ENCODE measurements around the gene MRPL52. TPM values are rescaled to one million over a fixed set of nuclear protein-coding genes. Genes with fewer than 3 reads are reported as not detected.

Gene MRPL52
- total RNA-seq, 2 experiments from 2014 or later: 100 to 181 TPM

GRCh38 chr14:22878271-22879246, 48.9 kb downstream of the MRPL52 start:
- no peaks in the 10 kb centered on the region for H3K9me3 ChIP-seq (ENCODE audit: low read length)
- H3K27ac ChIP-seq (ENCODE audit: low read depth, low read length, poor library complexity, severe bottlenecking): no peak overlapping the region
- H4K20me1 ChIP-seq (ENCODE audit: insufficient read depth, low read length): no peaks in the 10 kb centered on the region
- POLR2A ChIA-PET: no interaction called here
- H3K79me2 ChIP-seq (ENCODE audit: insufficient read depth, low read depth, low read length): peaks cover 6% of the 10 kb centered on the region; the same call in 1 of the 2 replicates
- intact Hi-C loops (cut with micrococcal nuclease; ENCODE audit: unreplicated experiment): no loop called here
- H3K36me3 ChIP-seq (ENCODE audit: insufficient read depth, low read length): peaks cover 64% of the 10 kb centered on the region
- no peak for TF ChIP-seq EZH2phosphoT487 (IDR thresholded peaks at IDR 0.05; ENCODE audit: borderline replicate concordance, low read depth, low read length)
- TF ChIP-seq CTCF (conservative IDR thresholded peaks at IDR 0.05; ENCODE audit: low read length): no peak
- no TSS peak for BruUV-seq (replicated peaks)
- CTCF ChIA-PET (ENCODE audit: unreplicated experiment): no interaction called here
- no peak for DNase-seq (ENCODE audit: low spot score)
- no peak overlapping the region for H3K4me3 ChIP-seq (ENCODE audit: low read depth, low read length, poor library complexity, severe bottlenecking)
- no peak overlapping the region for H2AFZ ChIP-seq (ENCODE audit: low read length)
- H3K9me2 ChIP-seq (ENCODE audit: insufficient read depth, low read length): no peaks in the 10 kb centered on the region
- peaks cover 28% of the 10 kb centered on the region for H3K4me1 ChIP-seq (ENCODE audit: insufficient read depth, low read length, poor library complexity, severe bottlenecking)
- H3K4me2 ChIP-seq (ENCODE audit: low read length): no peak overlapping the region

GRCh38 chr14:22882064-22882463, 52.4 kb downstream of the MRPL52 start:
- Histone ChIP-seq H3K9me2 (ENCODE audit: insufficient read depth, low read length) (no peaks in the 10 kb centered on the region), H2AFZ (ENCODE audit: low read length) (no peak overlapping the region), H3K4me2 (ENCODE audit: low read length) (peak overlapping the region; percentile 79), H3K79me2 (ENCODE audit: insufficient read depth, low read depth, low read length) (no peaks in the 10 kb centered on the region), H3K4me3 (ENCODE audit: low read depth, low read length, poor library complexity, severe bottlenecking) (no peak overlapping the region), H3K4me1 (ENCODE audit: insufficient read depth, low read length, poor library complexity, severe bottlenecking) (peaks cover 54% of the 10 kb centered on the region), H3K36me3 (ENCODE audit: insufficient read depth, low read length) (peaks cover 28% of the 10 kb centered on the region), H3K9me3 (ENCODE audit: low read length) (no peaks in the 10 kb centered on the region), H4K20me1 (ENCODE audit: insufficient read depth, low read length) (no peaks in the 10 kb centered on the region), H3K27ac (ENCODE audit: low read depth, low read length, poor library complexity, severe bottlenecking) (peak overlapping the region; percentile 66)
- DNase-seq (ENCODE audit: low spot score): no peak
- no TSS peak for BruUV-seq (replicated peaks)
- intact Hi-C loops (cut with micrococcal nuclease; ENCODE audit: unreplicated experiment): no loop called here
- TF ChIP-seq EZH2phosphoT487 (IDR thresholded peaks at IDR 0.05; ENCODE audit: borderline replicate concordance, low read depth, low read length) (no peak), CTCF (conservative IDR thresholded peaks at IDR 0.05; ENCODE audit: low read length) (no peak)
- ChIA-PET CTCF (ENCODE audit: unreplicated experiment) (interaction anchor here (0.9 to 1.1 kb wide), 2 partner anchors 11 to 14 kb away, joined by 3 read pairs; no protein-coding TSS in a partner anchor), POLR2A (interaction anchor here (0.6 to 7.6 kb wide), 5 partner anchors 8 to 36 kb away, joined by 3 to 65 read pairs (median 3); partner anchors contain the start of gene LRP10)
